DMS 273 treated with DMSO at 0.1 percent for 48 hours (cell line): ENCODE measurements around the gene POLR1G.

Experiments used
- DNase-seq: peaks from one replicate; lab custom pipeline; 2025; lab: John Stamatoyannopoulos, UW

Gene POLR1G

DNA sequence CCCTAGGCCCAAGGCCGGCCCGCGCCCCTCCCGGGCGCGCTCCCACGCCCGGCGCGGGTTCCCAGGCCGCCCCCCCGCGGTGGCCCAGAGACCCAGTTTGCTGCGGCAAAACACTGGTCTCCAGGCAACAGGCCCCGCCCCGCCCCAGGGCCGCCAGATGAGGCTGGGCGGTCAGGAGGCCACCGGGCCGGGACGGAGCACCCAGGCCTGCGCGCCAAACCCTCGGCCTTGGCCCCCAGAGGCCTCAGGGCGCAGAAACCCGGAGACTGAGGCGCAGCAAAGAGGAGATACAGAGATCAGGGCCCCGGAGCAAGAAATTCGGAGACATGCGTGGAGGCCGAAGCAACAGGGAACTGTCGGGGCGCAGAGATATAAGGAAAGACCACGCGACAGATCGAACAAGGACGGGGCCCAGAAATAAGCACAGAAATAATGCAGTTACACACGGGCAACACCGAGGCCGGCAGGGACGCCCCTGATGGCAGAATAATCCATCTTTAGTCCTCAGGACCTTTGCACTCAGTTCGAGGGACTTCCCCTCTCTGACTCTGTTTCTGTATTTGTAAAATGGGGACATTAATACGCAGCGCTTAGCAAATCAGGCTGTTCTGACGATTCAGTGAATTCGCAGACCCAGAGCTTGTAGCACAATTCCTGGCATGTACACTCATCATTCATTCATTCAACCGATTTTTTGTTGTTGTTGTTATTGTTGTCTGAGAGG lies 38.0 kb downstream of the POLR1G start:
- no peak for DNase-seq

- no peak for DNase-seq
Observed at GRCh38 chr19:45445139-45445538, 38.7 kb downstream of the POLR1G start.

DNA sequence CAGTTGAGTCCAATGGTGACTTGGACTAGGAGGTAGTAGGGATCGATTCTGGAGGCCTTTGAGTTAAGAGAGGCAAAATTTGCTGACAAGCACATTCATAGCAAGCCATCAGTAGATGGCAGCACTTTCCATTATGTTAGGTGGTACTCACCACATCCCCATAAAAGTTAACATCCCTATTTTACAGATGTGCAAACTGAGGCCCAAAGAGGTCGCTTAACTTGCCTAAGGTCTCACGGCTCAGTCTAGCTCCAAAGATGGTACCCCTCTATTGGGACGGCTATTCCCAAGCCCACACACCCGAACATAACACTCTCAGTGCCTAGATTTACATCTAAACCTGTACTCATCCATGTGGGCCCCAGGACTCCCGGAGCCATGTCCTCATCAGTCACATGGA lies 39.9 kb downstream of the POLR1G start:
- peak; percentile 19 for DNase-seq

- DNase-seq: peak; percentile 42
Observed at GRCh38 chr19:45446944-45447343, 40.5 kb downstream of the POLR1G start.

GRCh38 chr19:45448425-45448756 lies 41.9 kb downstream of the POLR1G start:
- DNase-seq: no peak

GRCh38 chr19:45448887-45449299 lies 42.4 kb downstream of the POLR1G start:
- no peak for DNase-seq

DNA sequence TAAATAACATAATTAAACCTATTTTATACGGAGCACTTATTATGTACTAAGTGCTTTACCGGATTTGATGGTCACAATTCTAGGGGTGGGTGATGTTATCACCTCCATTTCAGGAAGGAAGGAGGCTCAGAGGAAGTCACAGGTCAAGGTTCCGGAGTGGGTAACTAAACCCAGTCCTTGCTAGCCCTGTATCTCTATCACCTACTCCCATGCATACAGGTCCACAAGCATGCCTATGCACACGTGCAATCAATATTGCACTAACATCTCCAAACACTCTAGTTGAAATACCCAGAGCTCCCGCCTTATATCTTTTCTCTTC lies 43.5 kb downstream of the POLR1G start:
- no peak for DNase-seq

- DNase-seq: no peak
Observed at GRCh38 chr19:45451131-45451849, 44.8 kb downstream of the POLR1G start.

GRCh38 chr19:45451850-45452387 lies 45.5 kb downstream of the POLR1G start:
- DNase-seq: no peak

DNA sequence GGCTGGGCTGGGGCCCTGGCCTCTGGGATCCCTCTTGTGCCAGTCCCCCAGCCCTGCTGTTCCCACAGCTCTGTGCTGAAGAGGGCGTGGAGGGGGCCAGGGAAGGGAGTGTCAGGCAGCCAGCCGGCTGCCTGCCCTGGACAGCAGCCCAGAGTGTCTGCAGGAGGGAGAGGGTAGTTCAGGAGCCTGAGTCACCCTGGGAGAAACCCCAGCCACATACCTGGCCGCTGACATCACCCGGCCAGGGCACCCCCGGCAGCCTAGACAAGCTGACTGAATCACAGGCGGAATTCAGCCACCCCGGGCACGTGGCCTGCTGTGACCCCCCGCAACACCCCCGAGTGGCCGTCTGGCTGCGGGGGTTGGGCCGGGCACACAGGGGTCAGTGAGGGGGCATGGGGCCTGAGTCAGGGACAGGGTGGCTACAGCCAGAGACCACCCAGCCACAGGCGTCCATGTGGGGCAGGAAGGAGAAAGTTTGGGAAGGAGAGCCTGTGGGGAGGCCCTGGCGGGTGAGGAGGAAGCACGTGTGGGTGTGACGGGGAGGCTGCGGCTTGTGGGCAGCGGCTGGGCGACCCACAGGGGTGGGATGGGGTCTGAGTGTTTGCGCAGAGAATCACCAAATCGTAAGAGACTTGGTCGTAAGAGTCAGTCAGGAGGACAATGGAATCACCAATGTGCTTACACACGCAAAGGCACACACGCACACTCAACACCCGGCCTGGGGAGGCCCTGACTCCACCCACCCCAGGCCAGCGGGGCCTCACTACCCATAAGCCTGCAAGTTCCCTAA lies 49.5 kb downstream of the POLR1G start:
- peak; percentile 74 for DNase-seq

- no peak for DNase-seq
Observed at GRCh38 chr19:45456500-45456815, 50.0 kb downstream of the POLR1G start.

GRCh38 chr19:45457776-45458175 lies 51.3 kb downstream of the POLR1G start:
- no peak for DNase-seq
